GM19397 (cell line): ENCODE measurements around the gene AP1G2.
A peak's percentile ranks its signal among the peaks of the same experiment; 100 is the strongest.

Experiments
- ATAC-seq: cut with Tn5 transposase; IDR thresholded peaks from one replicate; pipeline ENCODE4 v1.9.1; 2021; ENCODE audit warnings: mild to moderate bottlenecking, moderate library complexity; ENCODE audit not compliant: unreplicated experiment

The AP1G2 gene

GRCh38 chr14:23558346-23559009 lies 9.1 kb downstream of the AP1G2 start:
- ATAC-seq: no peak

- ATAC-seq: no peak
Observed at GRCh38 chr14:23557946-23558345, 9.6 kb downstream of the AP1G2 start.

GRCh38 chr14:23557521-23557920 lies 10.1 kb downstream of the AP1G2 start:
- no peak for ATAC-seq

- no peak for ATAC-seq
Observed at GRCh38 chr14:23556700-23557440, 10.7 kb downstream of the AP1G2 start.

GRCh38 chr14:23555882-23556699 lies 11.5 kb downstream of the AP1G2 start, which contains the start of gene THTPA:
TSS of gene THTPA (plus strand) at chr14:23556271. CDS start at chr14:23556758, 487 bp downstream.
- peak; percentile 88 for ATAC-seq

GRCh38 chr14:23555533-23555881 lies 12.1 kb downstream of the AP1G2 start:
- ATAC-seq: peak; percentile 8

- peak; percentile 53 for ATAC-seq
Observed at GRCh38 chr14:23551266-23552028, 16.1 kb downstream of the AP1G2 start, which contains the start of gene ZFHX2. TSS of gene ZFHX2 (minus strand) at chr14:23551765. CDS start at chr14:23535325, 16,440 bp downstream.

GRCh38 chr14:23550812-23551265 lies 16.8 kb downstream of the AP1G2 start:
- no peak for ATAC-seq

- no peak for ATAC-seq
Observed at GRCh38 chr14:23550131-23550811, 17.3 kb downstream of the AP1G2 start.

GRCh38 chr14:23548351-23549318 lies 19.0 kb downstream of the AP1G2 start:
- no peak for ATAC-seq

GRCh38 chr14:23547924-23548323 lies 19.7 kb downstream of the AP1G2 start:
- no peak for ATAC-seq

GRCh38 chr14:23546450-23547035 lies 21.0 kb downstream of the AP1G2 start:
- no peak for ATAC-seq

GRCh38 chr14:23545740-23546365 lies 21.7 kb downstream of the AP1G2 start:
- no peak for ATAC-seq

GRCh38 chr14:23544511-23545447 lies 22.8 kb downstream of the AP1G2 start:
- ATAC-seq: no peak

GRCh38 chr14:23543403-23543802 lies 24.2 kb downstream of the AP1G2 start:
- no peak for ATAC-seq

GRCh38 chr14:23542261-23542660 lies 25.3 kb downstream of the AP1G2 start:
- ATAC-seq: no peak

- no peak for ATAC-seq
Observed at GRCh38 chr14:23540141-23540469, 27.5 kb downstream of the AP1G2 start.
